ENCODE data around the gene ZNF655.

The ZNF655 gene

DNA sequence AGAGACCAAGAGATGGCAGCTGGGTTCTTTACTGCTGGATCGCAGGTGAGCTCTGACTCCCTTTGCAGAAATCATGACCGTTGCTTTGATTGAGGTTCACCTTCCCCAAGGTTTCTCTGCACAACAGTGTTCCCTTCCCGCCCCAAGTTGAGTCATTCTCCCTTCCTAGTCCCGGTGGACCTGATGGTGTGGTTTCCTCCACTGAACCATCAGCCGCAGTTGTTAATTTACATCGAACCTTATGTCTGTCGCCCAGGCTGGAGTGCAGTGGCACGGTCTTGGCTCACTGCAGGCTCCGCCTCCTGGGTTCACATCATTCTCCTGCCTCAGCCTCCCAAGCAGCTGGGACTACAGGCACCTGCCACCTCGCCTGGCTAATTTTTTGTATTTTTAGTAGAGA, 64.2 kb downstream of the ZNF655 start:
- DNase-seq (ENCODE audit: low spot score): no peak
- no peak for TF ChIP-seq CTCF (IDR thresholded peaks at IDR 0.05; ENCODE audit: extremely low read depth, missing control alignments)

GRCh38 chr7:99623091-99623693, 64.8 kb downstream of the ZNF655 start:
- no peak for DNase-seq (ENCODE audit: low spot score)
- no peak for TF ChIP-seq CTCF (IDR thresholded peaks at IDR 0.05; ENCODE audit: extremely low read depth, missing control alignments)

DNA sequence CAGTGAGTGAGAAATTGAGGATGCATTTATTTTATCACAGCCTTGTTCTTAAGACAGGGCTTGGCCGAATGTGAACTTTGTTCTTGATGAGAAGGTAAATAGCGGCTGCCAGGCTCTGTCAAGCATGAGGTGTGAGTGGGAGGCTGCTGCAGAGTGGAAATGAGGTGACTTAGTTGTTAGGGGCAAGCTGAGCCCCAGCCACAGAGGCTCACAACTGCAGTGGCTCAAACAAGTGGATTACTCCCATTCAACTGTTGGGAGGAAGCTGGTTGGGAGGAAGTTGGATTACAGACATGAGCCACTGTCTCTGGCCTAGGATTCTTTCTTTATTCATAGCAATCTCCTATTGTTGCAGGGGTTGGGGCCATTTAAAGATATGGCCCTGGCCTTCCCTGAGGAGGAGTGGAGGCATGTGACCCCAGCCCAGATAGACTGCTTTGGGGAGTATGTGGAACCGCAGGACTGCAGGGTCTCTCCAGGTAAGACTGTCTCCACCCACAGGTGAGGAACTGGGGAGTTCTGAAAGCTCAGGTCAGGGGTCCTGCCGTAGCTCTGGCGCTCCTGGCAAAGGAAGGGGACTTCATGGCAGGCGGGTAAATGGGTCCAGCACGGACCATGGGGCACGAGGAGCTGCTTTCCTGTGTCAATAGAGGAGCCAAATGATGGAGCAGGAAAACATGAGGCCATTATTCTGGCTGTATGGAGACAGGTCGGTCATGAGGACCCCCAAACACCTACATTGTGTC, 65.4 kb downstream of the ZNF655 start:
- TF ChIP-seq CTCF (IDR thresholded peaks at IDR 0.05; ENCODE audit: extremely low read depth, missing control alignments): no peak
- no peak for DNase-seq (ENCODE audit: low spot score)

- DNase-seq (ENCODE audit: low spot score): no peak
Measured at GRCh38 chr7:99624484-99624883, 66.0 kb downstream of the ZNF655 start.

GRCh38 chr7:99625321-99625720, 66.9 kb downstream of the ZNF655 start:
- TF ChIP-seq CTCF (IDR thresholded peaks at IDR 0.05; ENCODE audit: extremely low read depth, missing control alignments): no peak
- DNase-seq (ENCODE audit: low spot score): no peak

More at GRCh38 chr7:99624484-99624883, 66.0 kb downstream of the ZNF655 start:
- TF ChIP-seq CTCF (IDR thresholded peaks at IDR 0.05; ENCODE audit: extremely low read depth, missing control alignments): no peak

GRCh38 chr7:99625961-99626360, 67.5 kb downstream of the ZNF655 start:
- TF ChIP-seq CTCF (IDR thresholded peaks at IDR 0.05; ENCODE audit: extremely low read depth, missing control alignments): no peak
- no peak for DNase-seq (ENCODE audit: low spot score)
